HUES64 (cell line): ENCODE data around the gene NRG3.

Experiments
- H3K27ac ChIP-seq: 2 replicates; pipeline ENCODE4 v1.7.0; 2013; ENCODE audit warnings: low read depth, low read length, inconsistent platforms
- H3K27me3 ChIP-seq: 2 replicates; pipeline ENCODE4 v1.6.1; 2013; ENCODE audit warnings: mild to moderate bottlenecking, low read length; ENCODE audit not compliant: insufficient read depth
- H3K36me3 ChIP-seq: 2 replicates; pipeline ENCODE4 v1.6.1; 2013; ENCODE audit warnings: mild to moderate bottlenecking, low read length; ENCODE audit not compliant: insufficient read depth
- H3K4me1 ChIP-seq: 2 replicates; pipeline ENCODE4 v1.6.1; 2013; ENCODE audit warnings: mild to moderate bottlenecking, low read length, moderate library complexity; ENCODE audit not compliant: insufficient read depth
- H3K4me3 ChIP-seq: 2 replicates; pipeline ENCODE4 v1.5.1; 2013; ENCODE audit warnings: mild to moderate bottlenecking, low read length, moderate library complexity
- H3K9ac ChIP-seq: 2 replicates; pipeline ENCODE4 v1.6.1; 2013; ENCODE audit warnings: mild to moderate bottlenecking, low read depth, low read length
- H3K9me3 ChIP-seq: 2 replicates; pipeline ENCODE4 v1.6.1; 2013; ENCODE audit warnings: low read depth, low read length; ENCODE audit not compliant: insufficient read depth
- WGBS: fragments of 150-250, 120-280 bp; methylation state at CpG from one replicate; pipeline ENCODE4 v1.1.7; 2013; ENCODE audit warnings: missing lambda C conversion rate; 5-methylcytosine and 5-hydroxymethylcytosine counted together

The NRG3 gene

GRCh38 chr10:82390866-82391658 lies 516.1 kb downstream of the NRG3 start:
- H3K9me3 ChIP-seq: no peaks in the 10 kb centered on the region
- no peaks in the 10 kb centered on the region for H3K36me3 ChIP-seq
- no peaks in the 10 kb centered on the region for H3K27me3 ChIP-seq
- 93% methylated on average over 3 of the region's 5 CpGs for WGBS
- no peak overlapping the region for H3K9ac ChIP-seq
- H3K4me3 ChIP-seq: no peak overlapping the region
- H3K4me1 ChIP-seq: peaks cover 12% of the 10 kb centered on the region; the same call in 1 of the 2 replicates
- no peak overlapping the region for H3K27ac ChIP-seq

- 93% methylated on average over 3 of the region's 4 CpGs for WGBS
- Histone ChIP-seq H3K27me3 (no peaks in the 10 kb centered on the region), H3K36me3 (no peaks in the 10 kb centered on the region), H3K4me1 (peaks cover 19% of the 10 kb centered on the region), H3K9me3 (no peaks in the 10 kb centered on the region), H3K27ac (no peak overlapping the region), H3K9ac (no peak overlapping the region), H3K4me3 (no peak overlapping the region)
Observed at GRCh38 chr10:82391971-82392370, 517.0 kb downstream of the NRG3 start.

DNA sequence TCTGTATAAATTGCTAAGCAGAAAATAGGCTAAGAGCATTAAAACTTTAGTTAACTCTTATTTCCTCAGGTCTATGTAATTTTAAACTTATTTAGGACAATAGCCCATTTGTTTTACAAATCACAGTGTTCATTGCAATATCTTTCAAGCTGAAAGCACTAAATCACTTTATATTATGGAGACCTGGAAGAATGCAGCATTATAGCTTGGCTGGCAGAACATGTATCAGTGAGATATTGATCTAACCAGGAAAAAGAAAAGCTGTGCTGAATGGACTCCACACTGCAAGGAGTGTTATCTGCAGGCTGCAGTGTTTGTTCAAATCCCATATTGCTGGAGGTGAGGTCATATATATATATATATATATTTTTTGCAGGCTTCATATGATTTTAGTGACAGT lies 517.5 kb downstream of the NRG3 start:
- Histone ChIP-seq H3K27me3 (no peaks in the 10 kb centered on the region), H3K9ac (no peak overlapping the region), H3K9me3 (no peaks in the 10 kb centered on the region), H3K4me1 (peaks cover 24% of the 10 kb centered on the region), H3K36me3 (no peaks in the 10 kb centered on the region), H3K4me3 (no peak overlapping the region), H3K27ac (no peak overlapping the region)

DNA sequence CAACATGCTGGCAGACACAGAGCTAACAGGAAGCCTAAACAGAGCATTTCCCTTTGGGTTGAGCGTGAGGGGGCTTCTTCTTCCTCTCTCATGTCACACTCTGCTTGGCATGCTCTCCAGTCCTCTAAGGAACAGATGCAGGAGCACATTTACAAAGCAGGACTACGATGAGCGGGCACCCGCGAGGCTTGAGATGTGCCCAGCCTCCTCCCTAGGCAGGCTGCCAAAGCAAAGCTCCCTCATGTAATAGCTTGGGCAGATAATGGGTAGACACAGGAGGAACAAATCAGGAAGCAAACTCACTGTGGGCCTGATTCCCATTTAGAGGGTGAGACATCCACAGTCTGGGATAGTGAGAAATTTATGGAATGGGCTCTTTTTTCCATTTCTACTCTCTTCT lies 519.1 kb downstream of the NRG3 start:
- Histone ChIP-seq H3K4me1 (peaks cover 32% of the 10 kb centered on the region), H3K36me3 (no peaks in the 10 kb centered on the region), H3K27ac (no peak overlapping the region), H3K9ac (no peak overlapping the region), H3K27me3 (no peaks in the 10 kb centered on the region), H3K4me3 (no peak overlapping the region), H3K9me3 (no peaks in the 10 kb centered on the region)
- 97% methylated on average over 5 of the region's 5 CpGs for WGBS

- no peak overlapping the region for H3K27ac ChIP-seq
- H3K4me1 ChIP-seq: peaks cover 35% of the 10 kb centered on the region
- H3K4me3 ChIP-seq: no peak overlapping the region
- H3K9ac ChIP-seq: no peak overlapping the region
- no peaks in the 10 kb centered on the region for H3K27me3 ChIP-seq
- 98% methylated on average over 4 of the region's 5 CpGs for WGBS
- H3K9me3 ChIP-seq: no peaks in the 10 kb centered on the region
- no peaks in the 10 kb centered on the region for H3K36me3 ChIP-seq
Observed at GRCh38 chr10:82394987-82395386, 520.0 kb downstream of the NRG3 start.

DNA sequence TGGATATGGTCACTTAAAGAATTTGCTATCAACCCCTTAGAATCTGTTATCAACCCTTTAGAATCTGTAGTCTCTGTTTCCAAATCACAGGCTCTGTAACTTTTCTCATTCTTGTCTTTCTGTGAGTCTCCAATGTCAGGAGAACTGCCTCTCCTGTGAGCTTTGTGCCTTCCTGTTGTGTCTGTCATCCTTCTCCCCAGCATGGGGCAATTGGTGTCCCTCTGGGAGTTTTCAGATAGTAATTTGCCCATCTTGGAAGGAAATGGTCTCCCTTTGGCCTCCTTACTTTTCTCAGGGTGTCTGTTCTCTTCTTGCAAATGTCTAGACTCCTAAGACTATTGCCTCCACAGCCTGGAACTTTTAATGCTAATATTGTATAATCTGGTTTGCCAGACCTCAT lies 521.9 kb downstream of the NRG3 start:
- Histone ChIP-seq H3K9me3 (no peaks in the 10 kb centered on the region), H3K9ac (no peak overlapping the region), H3K27me3 (no peaks in the 10 kb centered on the region), H3K36me3 (no peaks in the 10 kb centered on the region), H3K4me1 (peaks cover 32% of the 10 kb centered on the region), H3K4me3 (no peak overlapping the region), H3K27ac (no peak overlapping the region)

- no peak overlapping the region for H3K9ac ChIP-seq
- H3K36me3 ChIP-seq: no peaks in the 10 kb centered on the region
- no peaks in the 10 kb centered on the region for H3K27me3 ChIP-seq
- peaks cover 32% of the 10 kb centered on the region for H3K4me1 ChIP-seq
- H3K4me3 ChIP-seq: no peak overlapping the region
- peak overlapping the region; percentile 23 for H3K27ac ChIP-seq
- no peaks in the 10 kb centered on the region for H3K9me3 ChIP-seq
- 36% methylated on average over 1 of the region's 1 CpG for WGBS
Observed at GRCh38 chr10:82397854-82398253, 522.9 kb downstream of the NRG3 start.

DNA sequence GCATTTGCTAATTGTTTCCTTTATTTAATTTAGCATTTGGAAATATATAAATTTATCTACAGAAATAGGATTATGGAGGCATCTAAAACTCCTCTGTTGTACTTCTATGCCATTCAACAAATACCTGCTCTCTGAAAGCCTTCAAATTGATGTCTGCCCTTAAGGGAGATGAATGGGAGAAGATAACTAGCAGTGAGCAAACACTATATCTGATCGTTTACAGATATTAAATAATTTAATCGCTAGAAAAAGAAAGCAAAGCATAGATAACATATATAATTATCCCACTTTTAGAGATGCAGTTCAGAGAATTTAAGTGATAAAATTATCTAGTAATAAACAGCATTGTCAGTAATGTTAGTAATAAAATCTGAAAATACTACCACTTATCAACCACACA lies 524.9 kb downstream of the NRG3 start:
- Histone ChIP-seq H3K9ac (no peak overlapping the region), H3K36me3 (no peaks in the 10 kb centered on the region), H3K27ac (no peak overlapping the region), H3K27me3 (no peaks in the 10 kb centered on the region), H3K9me3 (no peaks in the 10 kb centered on the region), H3K4me3 (no peak overlapping the region), H3K4me1 (peaks cover 32% of the 10 kb centered on the region)
- no CpG with 5 or more reads among the region's 2 CpGs for WGBS

- no peaks in the 10 kb centered on the region for H3K9me3 ChIP-seq
- no peak overlapping the region for H3K27ac ChIP-seq
- WGBS: 86% methylated on average over 1 of the region's 1 CpG
- H3K9ac ChIP-seq: no peak overlapping the region
- H3K36me3 ChIP-seq: no peaks in the 10 kb centered on the region
- H3K4me1 ChIP-seq: peaks cover 32% of the 10 kb centered on the region
- no peaks in the 10 kb centered on the region for H3K27me3 ChIP-seq
- H3K4me3 ChIP-seq: no peak overlapping the region
Observed at GRCh38 chr10:82400841-82401240, 525.8 kb downstream of the NRG3 start.

DNA sequence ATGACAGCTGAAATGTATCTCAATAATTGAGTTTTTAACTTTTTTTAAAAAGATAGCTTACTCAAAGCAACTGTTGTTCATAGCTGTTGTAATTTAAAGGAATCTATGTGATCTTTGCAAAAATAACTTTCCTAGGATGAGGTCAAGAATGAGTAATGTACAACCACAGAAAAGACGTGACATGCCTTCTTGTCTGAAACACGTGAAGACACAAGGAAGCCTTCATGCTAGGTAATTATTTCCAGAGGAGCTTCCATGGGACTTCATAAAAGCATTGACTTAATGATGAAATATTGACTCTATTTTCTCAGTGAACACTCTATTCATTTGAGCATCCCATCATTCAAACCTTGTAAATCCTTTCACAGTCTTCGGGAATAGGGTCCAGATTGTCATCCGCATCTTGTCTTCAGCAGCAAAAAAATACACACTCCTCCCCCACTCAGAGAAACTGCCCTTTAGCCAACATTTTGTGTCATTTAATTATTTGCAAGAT lies 528.0 kb downstream of the NRG3 start:
- no peaks in the 10 kb centered on the region for H3K36me3 ChIP-seq
- no peaks in the 10 kb centered on the region for H3K9me3 ChIP-seq
- no peak overlapping the region for H3K27ac ChIP-seq
- H3K4me1 ChIP-seq: peaks cover 15% of the 10 kb centered on the region
- H3K9ac ChIP-seq: no peak overlapping the region
- no peak overlapping the region for H3K4me3 ChIP-seq
- no peaks in the 10 kb centered on the region for H3K27me3 ChIP-seq
- 95% methylated on average over 4 of the region's 4 CpGs for WGBS

DNA sequence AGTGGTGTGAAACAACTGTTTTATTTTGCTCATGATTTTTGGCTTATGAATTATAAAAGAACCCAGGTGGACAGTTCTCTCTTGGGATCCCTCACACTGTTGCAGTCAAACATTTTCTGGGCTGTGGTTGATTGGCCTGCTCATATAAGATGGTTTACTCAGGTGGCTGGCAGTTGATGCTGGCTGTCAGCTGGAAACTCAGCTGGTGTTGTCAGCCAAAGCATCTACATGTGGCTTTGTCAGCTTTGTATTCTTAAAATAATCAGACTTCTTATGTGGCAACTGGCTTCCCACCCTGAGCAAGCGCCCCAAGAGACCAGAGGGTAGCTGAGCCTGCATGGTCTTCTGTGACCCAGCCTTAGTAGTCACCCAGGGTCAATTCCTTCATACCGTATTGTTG lies 534.7 kb downstream of the NRG3 start:
- H3K4me1 ChIP-seq: no peaks in the 10 kb centered on the region
- H3K4me3 ChIP-seq: no peak overlapping the region
- WGBS: 92% methylated on average over 2 of the region's 2 CpGs
- H3K27me3 ChIP-seq: no peaks in the 10 kb centered on the region
- no peak overlapping the region for H3K9ac ChIP-seq
- no peaks in the 10 kb centered on the region for H3K36me3 ChIP-seq
- no peak overlapping the region for H3K27ac ChIP-seq
- no peaks in the 10 kb centered on the region for H3K9me3 ChIP-seq

DNA sequence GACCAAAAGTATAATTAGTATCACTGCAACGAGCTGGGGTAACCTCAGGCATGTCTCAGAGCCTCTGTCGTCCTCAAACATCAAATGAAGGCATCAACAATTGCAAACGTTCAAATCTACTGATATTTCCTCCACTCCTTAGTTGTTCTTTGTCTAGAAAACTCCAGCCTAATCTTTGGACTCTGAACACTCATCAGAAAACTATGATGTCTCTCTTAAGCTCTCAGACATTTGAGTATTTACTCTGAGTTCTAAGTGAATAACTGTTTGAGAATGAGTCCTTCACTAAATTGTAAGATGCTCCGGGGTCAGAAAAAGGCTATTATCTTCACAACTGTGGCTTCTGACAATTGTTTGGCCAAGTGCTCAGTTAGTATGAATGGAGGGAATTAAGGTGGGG lies 536.4 kb downstream of the NRG3 start:
- no peak overlapping the region for H3K4me3 ChIP-seq
- no peaks in the 10 kb centered on the region for H3K36me3 ChIP-seq
- H3K27ac ChIP-seq: no peak overlapping the region
- WGBS: 82% methylated on average over 4 of the region's 4 CpGs
- no peaks in the 10 kb centered on the region for H3K27me3 ChIP-seq
- H3K9me3 ChIP-seq: no peaks in the 10 kb centered on the region
- H3K9ac ChIP-seq: no peak overlapping the region
- H3K4me1 ChIP-seq: peaks cover 6% of the 10 kb centered on the region
